ENCODE data around the gene CCDC187. TPM values are rescaled to one million over a fixed set of nuclear protein-coding genes. Genes with fewer than 3 reads are reported as not detected.

CCDC187 gene
- total RNA-seq, 2 donors from 2014 or later: 0.04 to 0.09 TPM

DNA sequence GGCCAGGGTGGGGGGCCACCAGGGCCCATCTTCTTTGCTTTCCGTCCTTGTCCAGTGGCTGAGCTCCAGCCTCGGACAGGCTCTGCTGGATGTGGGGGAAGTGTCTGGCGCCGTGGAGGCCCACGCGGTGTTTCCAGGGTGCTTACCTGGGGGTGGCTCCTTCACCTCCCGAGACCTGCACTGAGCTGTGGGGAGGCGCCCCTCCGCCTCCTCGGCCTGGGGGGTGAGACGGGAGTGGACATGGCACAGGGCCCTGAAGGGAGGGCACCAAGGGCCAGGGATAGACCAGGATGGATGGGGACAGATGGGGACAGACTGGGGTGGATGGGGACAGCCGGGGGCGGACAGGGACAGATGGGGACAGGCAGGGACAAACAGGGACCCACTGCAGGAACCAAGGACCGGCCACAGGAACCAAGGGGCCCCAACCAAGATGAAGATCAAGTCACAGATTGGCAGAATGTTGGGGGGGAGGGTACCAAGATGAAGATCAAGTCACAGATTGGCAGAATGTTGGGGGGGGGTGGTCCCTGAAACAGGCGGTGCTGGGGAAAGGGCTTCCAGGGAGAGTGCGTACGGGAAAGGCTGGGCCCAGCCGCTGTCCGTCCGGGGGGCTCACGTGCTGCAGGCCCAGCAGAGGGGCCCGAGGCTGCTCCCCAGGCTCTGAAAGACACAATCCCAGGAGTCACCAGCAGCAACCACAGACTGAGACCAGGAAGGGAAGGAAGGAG is 44.9 kb downstream of the CCDC187 start:
- H3K4me3 ChIP-seq (ENCODE audit: low read length): no peak overlapping the region
- Mint-ChIP-seq H3K4me1 (no peaks in the 10 kb centered on the region), H3K27ac (no peak overlapping the region), H3K27me3 (ENCODE audit: insufficient read depth) (no peaks in the 10 kb centered on the region), H3K9me3 (no peaks in the 10 kb centered on the region), H3K36me3 (ENCODE audit: low read depth) (no peaks in the 10 kb centered on the region), H3K4me3 (no peak overlapping the region)
- no peak overlapping the region for H3K27ac ChIP-seq (ENCODE audit: low read depth, low read length)
- no peak overlapping the region for H3K9ac ChIP-seq (ENCODE audit: extremely low read depth, low read length, poor library complexity, severe bottlenecking)
- H3K4me1 ChIP-seq (ENCODE audit: control insufficient read depth, insufficient read depth, low read length): peaks cover 3% of the 10 kb centered on the region
- H3K9me3 ChIP-seq (ENCODE audit: control insufficient read depth, low read length): no peaks in the 10 kb centered on the region
- H3K36me3 ChIP-seq (ENCODE audit: control insufficient read depth, insufficient read depth, low read length): no peaks in the 10 kb centered on the region
- WGBS, 2 experiments (ENCODE audit: insufficient coverage in 1 of 2, insufficient read length in 1 of 2): 91 to 95% methylated on average over 12 to 22 of the region's 22 CpGs
- no peak for DNase-seq
- TF ChIP-seq, protein P1, sequence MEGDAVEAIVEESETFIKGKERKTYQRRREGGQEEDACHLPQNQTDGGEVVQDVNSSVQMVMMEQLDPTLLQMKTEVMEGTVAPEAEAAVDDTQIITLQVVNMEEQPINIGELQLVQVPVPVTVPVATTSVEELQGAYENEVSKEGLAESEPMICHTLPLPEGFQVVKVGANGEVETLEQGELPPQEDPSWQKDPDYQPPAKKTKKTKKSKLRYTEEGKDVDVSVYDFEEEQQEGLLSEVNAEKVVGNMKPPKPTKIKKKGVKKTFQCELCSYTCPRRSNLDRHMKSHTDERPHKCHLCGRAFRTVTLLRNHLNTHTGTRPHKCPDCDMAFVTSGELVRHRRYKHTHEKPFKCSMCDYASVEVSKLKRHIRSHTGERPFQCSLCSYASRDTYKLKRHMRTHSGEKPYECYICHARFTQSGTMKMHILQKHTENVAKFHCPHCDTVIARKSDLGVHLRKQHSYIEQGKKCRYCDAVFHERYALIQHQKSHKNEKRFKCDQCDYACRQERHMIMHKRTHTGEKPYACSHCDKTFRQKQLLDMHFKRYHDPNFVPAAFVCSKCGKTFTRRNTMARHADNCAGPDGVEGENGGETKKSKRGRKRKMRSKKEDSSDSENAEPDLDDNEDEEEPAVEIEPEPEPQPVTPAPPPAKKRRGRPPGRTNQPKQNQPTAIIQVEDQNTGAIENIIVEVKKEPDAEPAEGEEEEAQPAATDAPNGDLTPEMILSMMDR (conservative IDR thresholded peaks at IDR 0.05): no peak
- H3K27me3 ChIP-seq (ENCODE audit: control insufficient read depth, insufficient read depth, low read length, poor library complexity, severe bottlenecking): no peaks in the 10 kb centered on the region

DNA sequence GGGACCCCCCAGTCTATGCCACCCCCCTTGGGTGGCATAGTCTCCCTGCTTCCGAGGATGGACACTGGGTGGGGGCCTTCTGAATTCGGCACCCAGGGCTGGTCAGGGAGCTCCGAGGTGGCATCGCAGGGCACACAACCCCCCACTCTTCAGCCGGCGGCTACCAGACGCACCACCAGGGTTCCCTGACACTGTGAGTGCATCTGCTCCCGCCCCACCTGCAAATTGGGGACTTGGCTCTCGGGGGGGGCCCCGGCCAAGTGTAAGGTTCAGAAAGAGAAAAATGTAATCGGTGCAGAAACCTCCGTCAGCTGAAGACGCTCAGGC is 45.6 kb downstream of the CCDC187 start:
- no peak overlapping the region for H3K4me3 Mint-ChIP-seq
- Histone ChIP-seq H3K4me1 (ENCODE audit: control insufficient read depth, insufficient read depth, low read length) (peaks cover 3% of the 10 kb centered on the region), H3K4me3 (ENCODE audit: low read length) (no peak overlapping the region), H3K36me3 (ENCODE audit: control insufficient read depth, insufficient read depth, low read length) (no peaks in the 10 kb centered on the region), H3K27ac (ENCODE audit: low read depth, low read length) (no peak overlapping the region), H3K27me3 (ENCODE audit: control insufficient read depth, insufficient read depth, low read length, poor library complexity, severe bottlenecking) (no peaks in the 10 kb centered on the region), H3K9ac (ENCODE audit: extremely low read depth, low read length, poor library complexity, severe bottlenecking) (no peak overlapping the region), H3K9me3 (ENCODE audit: control insufficient read depth, low read length) (no peaks in the 10 kb centered on the region)
- TF ChIP-seq, protein P1 (conservative IDR thresholded peaks at IDR 0.05): no peak
- no peak overlapping the region for H3K27ac Mint-ChIP-seq
- no peaks in the 10 kb centered on the region for H3K36me3 Mint-ChIP-seq (ENCODE audit: low read depth)
- no peaks in the 10 kb centered on the region for H3K27me3 Mint-ChIP-seq (ENCODE audit: insufficient read depth)
- H3K4me1 Mint-ChIP-seq: no peaks in the 10 kb centered on the region
- no peak for DNase-seq
- H3K9me3 Mint-ChIP-seq: no peaks in the 10 kb centered on the region
- WGBS, 2 experiments (ENCODE audit: insufficient coverage in 1 of 2, insufficient read length in 1 of 2): 88 to 93% methylated on average over 11 to 13 of the region's 13 CpGs

DNA sequence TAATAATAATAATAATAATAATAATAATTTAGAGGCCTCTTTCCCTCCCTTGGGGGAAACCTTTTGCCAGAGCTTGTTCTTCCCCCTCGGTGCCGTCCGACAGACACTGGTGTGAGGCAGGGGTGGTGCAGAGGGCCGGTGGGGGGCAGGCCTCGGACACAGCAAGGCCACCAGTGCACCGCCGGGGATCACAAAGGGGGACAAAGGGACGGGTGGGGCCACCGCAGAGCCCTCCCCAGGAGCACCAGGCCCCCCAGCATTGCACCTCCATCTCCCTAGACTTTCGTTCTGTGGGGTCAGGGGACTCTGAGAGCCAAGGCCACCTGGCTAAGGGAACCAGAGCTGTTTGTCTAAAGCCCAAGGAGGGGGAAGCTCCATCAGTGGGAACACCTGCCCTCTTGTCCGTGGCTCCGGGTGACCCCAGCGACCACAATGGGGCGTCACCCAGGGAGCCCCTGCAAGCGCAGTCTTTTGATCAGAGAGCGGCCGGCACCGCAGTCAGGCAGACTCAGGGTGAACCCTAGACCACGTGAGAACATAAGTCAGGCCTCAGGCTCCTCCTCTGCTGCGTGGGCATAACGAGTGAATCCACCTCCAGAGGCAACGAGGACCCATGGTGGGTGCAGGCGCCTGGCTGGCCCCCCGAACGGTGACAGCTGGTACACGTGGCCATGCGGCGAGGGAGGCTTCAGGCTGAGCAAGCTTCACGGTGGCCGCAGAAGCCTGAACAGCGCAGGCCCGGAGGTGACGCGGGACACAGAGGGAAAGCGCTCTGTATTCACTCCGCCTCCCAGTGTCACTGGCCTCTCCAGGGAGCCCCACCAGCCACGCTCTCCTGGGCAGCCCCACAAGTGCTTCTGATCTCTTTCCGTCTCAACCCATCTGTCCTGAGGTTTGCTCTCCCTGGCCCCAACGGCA is 46.3 kb downstream of the CCDC187 start:
- Mint-ChIP-seq H3K4me3 (no peak overlapping the region), H3K36me3 (ENCODE audit: low read depth) (no peaks in the 10 kb centered on the region), H3K27me3 (ENCODE audit: insufficient read depth) (no peaks in the 10 kb centered on the region), H3K4me1 (no peaks in the 10 kb centered on the region), H3K9me3 (no peaks in the 10 kb centered on the region), H3K27ac (no peak overlapping the region)
- WGBS, 2 experiments (ENCODE audit: insufficient coverage in 1 of 2, insufficient read length in 1 of 2): 90 to 94% methylated on average over 27 to 39 of the region's 39 CpGs
- no peak overlapping the region for H3K9ac ChIP-seq (ENCODE audit: extremely low read depth, low read length, poor library complexity, severe bottlenecking)
- peaks cover 3% of the 10 kb centered on the region for H3K4me1 ChIP-seq (ENCODE audit: control insufficient read depth, insufficient read depth, low read length)
- H3K4me3 ChIP-seq (ENCODE audit: low read length): no peak overlapping the region
- no peak overlapping the region for H3K27ac ChIP-seq (ENCODE audit: low read depth, low read length)
- TF ChIP-seq, protein P1 (conservative IDR thresholded peaks at IDR 0.05): no peak
- H3K36me3 ChIP-seq (ENCODE audit: control insufficient read depth, insufficient read depth, low read length): no peaks in the 10 kb centered on the region
- no peaks in the 10 kb centered on the region for H3K27me3 ChIP-seq (ENCODE audit: control insufficient read depth, insufficient read depth, low read length, poor library complexity, severe bottlenecking)
- DNase-seq: no peak
- H3K9me3 ChIP-seq (ENCODE audit: control insufficient read depth, low read length): no peaks in the 10 kb centered on the region

All from endodermal cell (in vitro differentiated cells).